ENCODE measurements around the gene CNPY1. TPM values are rescaled to one million over a fixed set of nuclear protein-coding genes. Genes with fewer than 3 reads are reported as not detected.
A peak's percentile ranks its signal among the peaks of the same experiment; 100 is the strongest.

CNPY1 gene
- polyA plus RNA-seq, 1 of the 3 experiments (the other 2 are of a cell fraction) = not detected

- TF ChIP-seq FOSL2 (IDR thresholded peaks at IDR 0.05; ENCODE audit: borderline replicate concordance, low read depth) (no peak), IRF3 (IDR thresholded peaks at IDR 0.05; ENCODE audit: low read depth, low read length) (no peak), MAX (IDR thresholded peaks at IDR 0.05; ENCODE audit: low read depth) (no peak), USF1 (IDR thresholded peaks at IDR 0.05; ENCODE audit: borderline replicate concordance, low read depth) (no peak), ELF1 (IDR thresholded peaks at IDR 0.05) (no peak), ZBTB33 (IDR thresholded peaks at IDR 0.05; ENCODE audit: borderline replicate concordance, low read depth) (no peak), NFIC (IDR thresholded peaks at IDR 0.05; ENCODE audit: borderline replicate concordance) (no peak), PBX3 (IDR thresholded peaks at IDR 0.05) (no peak), RAD21 (IDR thresholded peaks at IDR 0.05; ENCODE audit: low read length) (no peak), RXRA (IDR thresholded peaks at IDR 0.05; ENCODE audit: borderline replicate concordance, low read depth) (no peak)
Observed at GRCh38 chr7:155509359-155509724, 37.0 kb downstream of the CNPY1 start (continued).

- no peak overlapping the region for H3K27ac ChIP-seq (ENCODE audit: low read depth in 2 of 2, low read length in 1 of 2)
- H3K79me2 ChIP-seq (ENCODE audit: insufficient read depth) = no peaks in the 10 kb centered on the region
- no peaks in the 10 kb centered on the region for H3K4me1 ChIP-seq (ENCODE audit: control insufficient read depth in 1 of 2, insufficient read depth in 2 of 2, low read depth in 1 of 2, low read length in 1 of 2)
- H2AFZ ChIP-seq (ENCODE audit: low read depth) = no peak overlapping the region
- 7% methylated on average over 29 of the region's 29 CpGs for WGBS (ENCODE audit: low lambda C conversion rate)
- no peaks in the 10 kb centered on the region for H4K20me1 ChIP-seq (ENCODE audit: insufficient read depth)
- POLR2A ChIA-PET = no interaction called here
- H3F3A ChIP-seq (replicated peaks; ENCODE audit: insufficient read depth) = no peaks in the 10 kb centered on the region
- H3K4me2 ChIP-seq = no peak overlapping the region
- H3K9ac ChIP-seq = no peak overlapping the region
- H3K36me3 ChIP-seq (replicated peaks in 1 of 2; ENCODE audit: control insufficient read depth in 1 of 2, insufficient read depth in 2 of 2, low read length in 1 of 2) = no peaks in the 10 kb centered on the region
- TF ChIP-seq MXI1 (IDR thresholded peaks at IDR 0.05; ENCODE audit: low read depth, low read length) (no peak), EZH2phosphoT487 (IDR thresholded peaks at IDR 0.05; ENCODE audit: borderline replicate concordance, low read depth) (peak; percentile 31; the same call in 1 of the 2 replicates)
- H3K4me3 ChIP-seq (ENCODE audit: low read depth in 2 of 2, low read length in 1 of 2) = no peak overlapping the region
- no peaks in the 10 kb centered on the region; the same call in 1 of the 2 replicates for H3K9me3 ChIP-seq
- CTCF ChIA-PET = interaction anchor here (0.9 kb wide), 1 partner anchor 23 kb away, joined by 3 read pairs; no protein-coding TSS in a partner anchor
- peaks cover 87% of the 10 kb centered on the region for H3K27me3 ChIP-seq (ENCODE audit: insufficient read depth)
- H3K9me2 ChIP-seq = no peaks in the 10 kb centered on the region
- DNase-seq = no peak
Observed at GRCh38 chr7:155508376-155509358, 37.7 kb downstream of the CNPY1 start.

Measured in SK-N-SH (cell line).